SK-N-SH (cell line): Measurements from ENCODE around the gene RAC2. TPM values are rescaled to one million over a fixed set of nuclear protein-coding genes. Genes with fewer than 3 reads are reported as not detected.

ENCODE experiments used
- CTCF ChIA-PET: fragments of 300-600, 350-600 bp; formaldehyde crosslinking; extraction: SDS; loops from one replicate; lab custom pipeline; 2021; lab: Yijun Ruan, JAX
- POLR2A ChIA-PET: fragments of 350-600 bp; sonication (Branson Sonifier 250); formaldehyde crosslinking; extraction: SDS; loops from one replicate; lab custom pipeline; 2020; ENCODE audit warnings: antibody characterized with exemption, inconsistent platforms; lab: Yijun Ruan, JAX
- DNase-seq: peaks from one replicate; pipeline ENCODE4 v3.0.0; 2012
- H2AFZ ChIP-seq: fragments of 200-600 bp; sonication (generic); 2 replicates; pipeline ENCODE4 v1.8.1; 2016; ENCODE audit warnings: antibody characterized with exemption, mild to moderate bottlenecking, low read depth
- H3F3A ChIP-seq: fragments of 200-600 bp; sonication (generic); replicated peaks from 2 replicates; pipeline ENCODE3; 2016; ENCODE audit warnings: antibody characterized with exemption, mild to moderate bottlenecking; ENCODE audit not compliant: insufficient read depth
- H3K27ac ChIP-seq, 2 experiments: fragments of 200-500 bp in 1 of 2; fragments of 200-600 bp in 1 of 2; sonication (Bioruptor generic) in 1 of 2; sonication (generic), shearing (Covaris generic) in 1 of 2; 2 replicates each; pipeline versions ENCODE4 v1.5.1 to v1.6.1; 2014 to 2016; ENCODE audit warnings: low read depth in 2 of 2, inconsistent platforms in 1 of 2, low read length in 1 of 2, mild to moderate bottlenecking in 1 of 2, mixed read lengths in 1 of 2
- H3K27me3 ChIP-seq: fragments of 200-600 bp; sonication (generic), shearing (Covaris generic); 2 replicates; pipeline ENCODE4 v1.6.1; 2016; ENCODE audit warnings: mixed run types; ENCODE audit not compliant: insufficient read depth
- H3K36me3 ChIP-seq, 2 experiments: fragments of 200-500 bp in 1 of 2; fragments of 200-600 bp in 1 of 2; sonication (Bioruptor generic) in 1 of 2; sonication (generic) in 1 of 2; replicated peaks in 1 of 2; 2 replicates each; pipeline versions ENCODE3 to v1.5.1; 2014 to 2016; ENCODE audit warnings: low read length in 1 of 2, mild to moderate bottlenecking in 1 of 2; ENCODE audit not compliant: insufficient read depth in 2 of 2, control insufficient read depth in 1 of 2
- H3K4me1 ChIP-seq, 2 experiments: fragments of 200-500 bp in 1 of 2; fragments of 200-600 bp in 1 of 2; sonication (Bioruptor generic) in 1 of 2; sonication (generic), shearing (Covaris generic) in 1 of 2; 2 replicates each; pipeline versions ENCODE4 v1.5.1 to v1.6.1; 2014 to 2016; ENCODE audit warnings: low read depth in 1 of 2, low read length in 1 of 2, mixed run types in 1 of 2; ENCODE audit not compliant: insufficient read depth in 2 of 2, control insufficient read depth in 1 of 2
- H3K4me2 ChIP-seq: fragments of 200-600 bp; sonication (generic), shearing (Covaris generic); 2 replicates; pipeline ENCODE4 v1.6.1; 2017; ENCODE audit warnings: mixed run types
- H3K4me3 ChIP-seq, 2 experiments: fragments of 200-500 bp in 1 of 2; fragments of 200-600 bp in 1 of 2; sonication (Bioruptor generic) in 1 of 2; sonication (generic), shearing (Covaris generic) in 1 of 2; 2 replicates each; pipeline versions ENCODE4 v1.5.1 to v1.8.1; 2014 to 2016; ENCODE audit warnings: low read depth in 2 of 2, inconsistent platforms in 1 of 2, low read length in 1 of 2, mild to moderate bottlenecking in 1 of 2, mixed read lengths in 1 of 2, moderate library complexity in 1 of 2
- H3K79me2 ChIP-seq: fragments of 200-600 bp; sonication (generic); 2 replicates; pipeline ENCODE4 v1.8.1; 2017; ENCODE audit warnings: mild to moderate bottlenecking; ENCODE audit not compliant: insufficient read depth
- H3K9ac ChIP-seq: fragments of 200-600 bp; sonication (generic); 2 replicates; pipeline ENCODE4 v1.6.1; 2017; ENCODE audit warnings: mixed run types
- H3K9me2 ChIP-seq: fragments of 200-600 bp; sonication (generic); 2 replicates; pipeline ENCODE4 v1.6.1; 2017; ENCODE audit warnings: mixed run types
- H3K9me3 ChIP-seq: fragments of 200-600 bp; sonication (generic); 2 replicates; pipeline ENCODE4 v1.6.1; 2017; ENCODE audit warnings: mixed run types, mild to moderate bottlenecking, moderate library complexity
- H4K20me1 ChIP-seq: fragments of 200-600 bp; sonication (generic); 2 replicates; pipeline ENCODE4 v1.6.1; 2017; ENCODE audit warnings: mild to moderate bottlenecking, mixed run types; ENCODE audit not compliant: insufficient read depth
- CHD2 ChIP-seq: fragments of 150-350 bp; IDR thresholded peaks from 2 replicates; pipeline ENCODE4 v1.6.1; 2018; ENCODE audit warnings: low read length; ENCODE audit not compliant: partially characterized antibody
- ELF1 ChIP-seq: IDR thresholded peaks from 2 replicates; pipeline ENCODE4 v1.4.0; 2012
- EP300 ChIP-seq, 2 experiments: IDR thresholded peaks; 2 replicates each; pipeline versions ENCODE4 v1.4.0 to v1.6.1; 2012; ENCODE audit warnings: borderline replicate concordance in 1 of 2, low read depth in 1 of 2, low read length in 1 of 2
- FOXJ3 ChIP-seq: sonication (generic); formaldehyde crosslinking; IDR thresholded peaks from 2 replicates; pipeline ENCODE4 v1.5.1; 2020; ENCODE audit warnings: mild to moderate bottlenecking, missing genetic modification reagents
- GATA2 ChIP-seq: sonication (generic); formaldehyde crosslinking; IDR thresholded peaks from 2 replicates; pipeline ENCODE4 v1.5.0; 2020; ENCODE audit warnings: mild to moderate bottlenecking, missing genetic modification reagents
- MEF2A ChIP-seq: IDR thresholded peaks from 2 replicates; pipeline ENCODE4 v1.4.0; 2012; ENCODE audit warnings: low read depth, borderline replicate concordance
- NFIC ChIP-seq: IDR thresholded peaks from 2 replicates; pipeline ENCODE4 v1.4.0; 2012; ENCODE audit warnings: borderline replicate concordance
- POLR2AphosphoS5 ChIP-seq: IDR thresholded peaks from 2 replicates; pipeline ENCODE4 v1.6.1; 2012; ENCODE audit warnings: low read depth, low read length
- TAF1 ChIP-seq: IDR thresholded peaks from 2 replicates; pipeline ENCODE4 v1.6.1; 2012; ENCODE audit warnings: low read depth, mild to moderate bottlenecking, low read length, moderate library complexity, borderline replicate concordance
- WGBS: methylation state at CpG from one replicate; pipeline ENCODE4 v1.1.6; 2017; ENCODE audit warnings: low lambda C conversion rate; 5-methylcytosine and 5-hydroxymethylcytosine counted together
- polyA plus RNA-seq, 3 experiments: library from polyadenylated mRNA; depleted of rRNA; stranded (reverse); fragments of >200 nt; gene quantifications; 2 replicates each; pipeline ENCODE4 v1.2.3, GENCODE V29; 2012
- TF ChIP-seq, protein P1 (sequence below): IDR thresholded peaks from 2 replicates; pipeline ENCODE4; 2012
- TF ChIP-seq, protein P2 (sequence below): fragments of 200-600 bp; sonication (generic); IDR thresholded peaks from 2 replicates; pipeline ENCODE4 v1.6.1; 2017; ENCODE audit warnings: antibody characterized with exemption, mild to moderate bottlenecking, moderate library complexity
- TF ChIP-seq, protein P3 (sequence below): fragments of 150-350 bp; IDR thresholded peaks from 2 replicates; pipeline ENCODE4 v1.6.1; 2017; ENCODE audit warnings: antibody characterized with exemption, low read length, low read depth, borderline replicate concordance
- TF ChIP-seq, protein P4 (sequence below): IDR thresholded peaks from 2 replicates; pipeline ENCODE4 v1.6.1; 2012; ENCODE audit warnings: mild to moderate bottlenecking, low read depth, low read length, moderate library complexity

The RAC2 gene
- polyA plus RNA-seq, 1 of the 3 experiments (the other 2 are of a cell fraction) = 29.9 TPM

DNA sequence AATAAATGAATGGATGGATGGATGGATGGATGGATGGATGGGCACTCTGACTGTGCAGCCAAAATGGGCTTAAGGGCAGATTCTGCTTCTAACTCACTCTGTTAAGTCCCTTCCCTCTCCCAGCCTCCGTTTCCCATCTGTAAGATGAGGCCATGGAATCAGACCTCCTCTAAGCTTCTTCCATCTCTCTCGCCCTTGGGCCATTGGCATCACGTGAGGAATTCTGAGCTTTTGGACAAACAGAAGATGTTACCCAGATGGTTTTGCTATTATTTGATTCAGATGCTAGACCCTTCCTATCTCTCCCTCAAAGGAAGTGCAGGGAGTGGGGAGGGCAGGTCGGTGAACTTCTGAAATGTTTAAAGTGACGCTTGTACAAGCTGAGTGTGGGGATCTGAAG is 34.2 kb upstream of the RAC2 start:
- no peak overlapping the region for H3K4me2 ChIP-seq
- H3F3A ChIP-seq = no peaks in the 10 kb centered on the region
- H2AFZ ChIP-seq = no peak overlapping the region
- no peaks in the 10 kb centered on the region for H3K9me3 ChIP-seq
- WGBS = 59% methylated on average over 5 of the region's 5 CpGs
- no peaks in the 10 kb centered on the region for H3K36me3 ChIP-seq
- no peak overlapping the region for H3K9ac ChIP-seq
- H4K20me1 ChIP-seq = no peaks in the 10 kb centered on the region
- H3K4me3 ChIP-seq = no peak overlapping the region
- H3K79me2 ChIP-seq = no peaks in the 10 kb centered on the region
- no peak for DNase-seq
- CTCF ChIA-PET = interaction anchor here (1.0 to 1.7 kb wide), 2 partner anchors 16 to 18 kb away, joined by 4 read pairs; no protein-coding TSS in a partner anchor
- no peak overlapping the region for H3K27ac ChIP-seq
- no peaks in the 10 kb centered on the region for H3K27me3 ChIP-seq
- POLR2A ChIA-PET = interaction anchor here (0.5 kb wide), 1 partner anchor 330 kb away, joined by 3 read pairs; no protein-coding TSS in a partner anchor
- 0 out of 4 replicates have a peak, but pooled peaks cover 0 to under 1% of the 10 kb centered on the region in 2 experiments for H3K4me1 ChIP-seq
- H3K9me2 ChIP-seq = no peaks in the 10 kb centered on the region
- TF ChIP-seq, protein P1, sequence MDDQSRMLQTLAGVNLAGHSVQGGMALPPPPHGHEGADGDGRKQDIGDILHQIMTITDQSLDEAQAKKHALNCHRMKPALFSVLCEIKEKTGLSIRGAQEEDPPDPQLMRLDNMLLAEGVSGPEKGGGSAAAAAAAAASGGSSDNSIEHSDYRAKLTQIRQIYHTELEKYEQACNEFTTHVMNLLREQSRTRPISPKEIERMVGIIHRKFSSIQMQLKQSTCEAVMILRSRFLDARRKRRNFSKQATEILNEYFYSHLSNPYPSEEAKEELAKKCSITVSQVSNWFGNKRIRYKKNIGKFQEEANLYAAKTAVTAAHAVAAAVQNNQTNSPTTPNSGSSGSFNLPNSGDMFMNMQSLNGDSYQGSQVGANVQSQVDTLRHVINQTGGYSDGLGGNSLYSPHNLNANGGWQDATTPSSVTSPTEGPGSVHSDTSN = no peak
- TF ChIP-seq ELF1 (no peak), GATA2 (CRISPR knock-in tag) (no peak), NFIC (no peak), FOXJ3 (CRISPR knock-in tag) (no peak), MEF2A (no peak), EP300 (IDR thresholded peaks at IDR 0.05; ENCODE audit: borderline replicate concordance in 1 of 2, low read depth in 1 of 2, low read length in 1 of 2) (no peak)
- TF ChIP-seq, protein P2, sequence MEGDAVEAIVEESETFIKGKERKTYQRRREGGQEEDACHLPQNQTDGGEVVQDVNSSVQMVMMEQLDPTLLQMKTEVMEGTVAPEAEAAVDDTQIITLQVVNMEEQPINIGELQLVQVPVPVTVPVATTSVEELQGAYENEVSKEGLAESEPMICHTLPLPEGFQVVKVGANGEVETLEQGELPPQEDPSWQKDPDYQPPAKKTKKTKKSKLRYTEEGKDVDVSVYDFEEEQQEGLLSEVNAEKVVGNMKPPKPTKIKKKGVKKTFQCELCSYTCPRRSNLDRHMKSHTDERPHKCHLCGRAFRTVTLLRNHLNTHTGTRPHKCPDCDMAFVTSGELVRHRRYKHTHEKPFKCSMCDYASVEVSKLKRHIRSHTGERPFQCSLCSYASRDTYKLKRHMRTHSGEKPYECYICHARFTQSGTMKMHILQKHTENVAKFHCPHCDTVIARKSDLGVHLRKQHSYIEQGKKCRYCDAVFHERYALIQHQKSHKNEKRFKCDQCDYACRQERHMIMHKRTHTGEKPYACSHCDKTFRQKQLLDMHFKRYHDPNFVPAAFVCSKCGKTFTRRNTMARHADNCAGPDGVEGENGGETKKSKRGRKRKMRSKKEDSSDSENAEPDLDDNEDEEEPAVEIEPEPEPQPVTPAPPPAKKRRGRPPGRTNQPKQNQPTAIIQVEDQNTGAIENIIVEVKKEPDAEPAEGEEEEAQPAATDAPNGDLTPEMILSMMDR = no peak
- TF ChIP-seq, protein P3, sequence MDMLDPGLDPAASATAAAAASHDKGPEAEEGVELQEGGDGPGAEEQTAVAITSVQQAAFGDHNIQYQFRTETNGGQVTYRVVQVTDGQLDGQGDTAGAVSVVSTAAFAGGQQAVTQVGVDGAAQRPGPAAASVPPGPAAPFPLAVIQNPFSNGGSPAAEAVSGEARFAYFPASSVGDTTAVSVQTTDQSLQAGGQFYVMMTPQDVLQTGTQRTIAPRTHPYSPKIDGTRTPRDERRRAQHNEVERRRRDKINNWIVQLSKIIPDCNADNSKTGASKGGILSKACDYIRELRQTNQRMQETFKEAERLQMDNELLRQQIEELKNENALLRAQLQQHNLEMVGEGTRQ = no peak

DNA sequence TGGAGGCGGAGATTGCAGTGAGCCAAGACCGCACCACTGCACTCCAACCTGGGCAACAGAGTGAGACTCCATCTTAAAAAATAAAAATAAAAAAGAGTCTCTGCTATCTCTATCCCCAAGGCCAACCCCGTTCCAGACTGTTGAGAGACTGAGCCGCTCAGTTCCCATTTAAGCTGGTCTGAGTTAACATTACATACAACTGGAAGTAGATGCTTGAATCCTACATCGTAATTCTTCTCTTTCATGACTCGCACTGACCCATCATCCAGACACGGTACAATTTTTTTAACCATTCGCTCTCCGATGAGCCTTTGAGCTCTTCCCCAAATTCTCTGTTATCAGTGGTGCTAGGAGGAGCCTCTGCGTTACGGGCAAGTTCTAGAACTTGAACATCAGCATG is 33.3 kb upstream of the RAC2 start:
- DNase-seq = no peak
- Histone ChIP-seq H3K9ac (no peak overlapping the region), H2AFZ (no peak overlapping the region), H3K9me3 (no peaks in the 10 kb centered on the region), H3F3A (no peaks in the 10 kb centered on the region), H3K27ac (no peak overlapping the region), H4K20me1 (no peaks in the 10 kb centered on the region), H3K4me3 (no peak overlapping the region), H3K27me3 (no peaks in the 10 kb centered on the region), H3K79me2 (no peaks in the 10 kb centered on the region), H3K9me2 (no peaks in the 10 kb centered on the region), H3K4me1 (0 out of 4 replicates have a peak, but pooled peaks cover 0 to 6% of the 10 kb centered on the region in 2 experiments), H3K36me3 (no peaks in the 10 kb centered on the region), H3K4me2 (no peak overlapping the region)
- POLR2A ChIA-PET = no interaction called here
- WGBS = 73% methylated on average over 11 of the region's 11 CpGs
- CTCF ChIA-PET = interaction anchor here (0.7 to 1.7 kb wide), 4 partner anchors 10 to 18 kb away, joined by 3 to 4 read pairs (median 3); no protein-coding TSS in a partner anchor
- TF ChIP-seq CHD2 (no peak), MEF2A (no peak), POLR2AphosphoS5 (no peak), TAF1 (no peak), ELF1 (no peak)
- TF ChIP-seq, protein P2 = no peak
- TF ChIP-seq, protein P4, sequence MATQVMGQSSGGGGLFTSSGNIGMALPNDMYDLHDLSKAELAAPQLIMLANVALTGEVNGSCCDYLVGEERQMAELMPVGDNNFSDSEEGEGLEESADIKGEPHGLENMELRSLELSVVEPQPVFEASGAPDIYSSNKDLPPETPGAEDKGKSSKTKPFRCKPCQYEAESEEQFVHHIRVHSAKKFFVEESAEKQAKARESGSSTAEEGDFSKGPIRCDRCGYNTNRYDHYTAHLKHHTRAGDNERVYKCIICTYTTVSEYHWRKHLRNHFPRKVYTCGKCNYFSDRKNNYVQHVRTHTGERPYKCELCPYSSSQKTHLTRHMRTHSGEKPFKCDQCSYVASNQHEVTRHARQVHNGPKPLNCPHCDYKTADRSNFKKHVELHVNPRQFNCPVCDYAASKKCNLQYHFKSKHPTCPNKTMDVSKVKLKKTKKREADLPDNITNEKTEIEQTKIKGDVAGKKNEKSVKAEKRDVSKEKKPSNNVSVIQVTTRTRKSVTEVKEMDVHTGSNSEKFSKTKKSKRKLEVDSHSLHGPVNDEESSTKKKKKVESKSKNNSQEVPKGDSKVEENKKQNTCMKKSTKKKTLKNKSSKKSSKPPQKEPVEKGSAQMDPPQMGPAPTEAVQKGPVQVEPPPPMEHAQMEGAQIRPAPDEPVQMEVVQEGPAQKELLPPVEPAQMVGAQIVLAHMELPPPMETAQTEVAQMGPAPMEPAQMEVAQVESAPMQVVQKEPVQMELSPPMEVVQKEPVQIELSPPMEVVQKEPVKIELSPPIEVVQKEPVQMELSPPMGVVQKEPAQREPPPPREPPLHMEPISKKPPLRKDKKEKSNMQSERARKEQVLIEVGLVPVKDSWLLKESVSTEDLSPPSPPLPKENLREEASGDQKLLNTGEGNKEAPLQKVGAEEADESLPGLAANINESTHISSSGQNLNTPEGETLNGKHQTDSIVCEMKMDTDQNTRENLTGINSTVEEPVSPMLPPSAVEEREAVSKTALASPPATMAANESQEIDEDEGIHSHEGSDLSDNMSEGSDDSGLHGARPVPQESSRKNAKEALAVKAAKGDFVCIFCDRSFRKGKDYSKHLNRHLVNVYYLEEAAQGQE = no peak
- TF ChIP-seq, protein P3 = no peak
